ENCODE results near the gene DNAJC4.

GRCh38 chr11:64275031-64275800 is 44.9 kb downstream of the DNAJC4 start:
- no peak for TF ChIP-seq EHMT2 (IDR thresholded peaks at IDR 0.05; ENCODE audit: low read depth)
- TF ChIP-seq, protein P1, sequence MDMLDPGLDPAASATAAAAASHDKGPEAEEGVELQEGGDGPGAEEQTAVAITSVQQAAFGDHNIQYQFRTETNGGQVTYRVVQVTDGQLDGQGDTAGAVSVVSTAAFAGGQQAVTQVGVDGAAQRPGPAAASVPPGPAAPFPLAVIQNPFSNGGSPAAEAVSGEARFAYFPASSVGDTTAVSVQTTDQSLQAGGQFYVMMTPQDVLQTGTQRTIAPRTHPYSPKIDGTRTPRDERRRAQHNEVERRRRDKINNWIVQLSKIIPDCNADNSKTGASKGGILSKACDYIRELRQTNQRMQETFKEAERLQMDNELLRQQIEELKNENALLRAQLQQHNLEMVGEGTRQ (IDR thresholded peaks at IDR 0.05), result no peak

Measured in A549 (cell line).